ENCODE measurements around the gene ZMIZ1.

DNA sequence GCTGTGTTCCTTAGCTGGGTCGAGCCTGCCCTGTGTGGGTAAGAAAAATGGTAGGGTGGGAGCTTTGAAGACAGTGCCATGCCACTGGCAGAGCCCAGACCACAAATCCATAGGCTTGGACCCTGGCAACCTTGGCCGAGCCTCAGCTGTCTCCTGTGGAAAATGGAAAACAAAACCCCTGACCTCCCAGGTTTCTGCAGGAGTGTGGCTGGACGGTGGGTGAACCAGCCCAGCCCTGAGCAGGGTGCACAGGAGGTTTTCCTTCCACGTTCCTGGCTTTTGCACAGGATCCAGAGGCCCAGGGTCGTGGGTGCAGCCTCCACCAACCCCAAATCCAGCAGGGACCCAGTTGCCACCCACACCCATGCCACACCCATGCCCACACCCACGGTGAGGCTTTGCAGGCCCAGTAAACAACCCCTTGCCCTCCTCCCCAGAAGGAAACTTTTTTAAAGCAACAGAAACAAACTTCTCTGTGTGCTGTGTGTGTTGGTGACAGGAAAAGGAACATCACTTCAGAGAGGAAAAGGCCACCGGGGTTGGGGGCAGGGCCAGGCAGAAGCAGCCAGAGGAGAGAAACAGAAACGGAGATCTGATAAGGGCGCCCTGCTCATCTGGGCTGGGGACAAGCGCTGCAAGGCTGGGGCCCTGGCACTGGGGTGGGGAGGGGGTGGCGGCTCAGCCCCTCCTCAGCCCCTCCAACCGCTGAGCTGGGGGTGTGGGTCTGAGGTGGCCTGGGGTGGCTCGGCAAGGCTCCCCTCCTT is 20.7 kb upstream of the ZMIZ1 start:
- TF ChIP-seq POLR2AphosphoS5 (IDR thresholded peaks at IDR 0.05; ENCODE audit: low read depth) (no peak), EZH2 (IDR thresholded peaks at IDR 0.05; ENCODE audit: low read depth, unreplicated experiment) (no peak), NANOG (IDR thresholded peaks at IDR 0.05; ENCODE audit: borderline replicate concordance) (no peak), EZH2phosphoT487 (IDR thresholded peaks at IDR 0.05; ENCODE audit: unreplicated experiment) (no peak), CREB1 (CRISPR knock-in tag; IDR thresholded peaks at IDR 0.05; ENCODE audit: low read depth) (no peak), JUNB (IDR thresholded peaks at IDR 0.05; ENCODE audit: unreplicated experiment) (no peak), STAT1 (IDR thresholded peaks at IDR 0.05; ENCODE audit: unreplicated experiment) (no peak), ZNF331 (CRISPR knock-in tag; IDR thresholded peaks at IDR 0.05; ENCODE audit: low read depth) (no peak)
- TF ChIP-seq, protein P1, sequence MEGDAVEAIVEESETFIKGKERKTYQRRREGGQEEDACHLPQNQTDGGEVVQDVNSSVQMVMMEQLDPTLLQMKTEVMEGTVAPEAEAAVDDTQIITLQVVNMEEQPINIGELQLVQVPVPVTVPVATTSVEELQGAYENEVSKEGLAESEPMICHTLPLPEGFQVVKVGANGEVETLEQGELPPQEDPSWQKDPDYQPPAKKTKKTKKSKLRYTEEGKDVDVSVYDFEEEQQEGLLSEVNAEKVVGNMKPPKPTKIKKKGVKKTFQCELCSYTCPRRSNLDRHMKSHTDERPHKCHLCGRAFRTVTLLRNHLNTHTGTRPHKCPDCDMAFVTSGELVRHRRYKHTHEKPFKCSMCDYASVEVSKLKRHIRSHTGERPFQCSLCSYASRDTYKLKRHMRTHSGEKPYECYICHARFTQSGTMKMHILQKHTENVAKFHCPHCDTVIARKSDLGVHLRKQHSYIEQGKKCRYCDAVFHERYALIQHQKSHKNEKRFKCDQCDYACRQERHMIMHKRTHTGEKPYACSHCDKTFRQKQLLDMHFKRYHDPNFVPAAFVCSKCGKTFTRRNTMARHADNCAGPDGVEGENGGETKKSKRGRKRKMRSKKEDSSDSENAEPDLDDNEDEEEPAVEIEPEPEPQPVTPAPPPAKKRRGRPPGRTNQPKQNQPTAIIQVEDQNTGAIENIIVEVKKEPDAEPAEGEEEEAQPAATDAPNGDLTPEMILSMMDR (conservative IDR thresholded peaks at IDR 0.05; ENCODE audit: low read depth in 2 of 2), result no peak
- TF ChIP-seq, protein P2, sequence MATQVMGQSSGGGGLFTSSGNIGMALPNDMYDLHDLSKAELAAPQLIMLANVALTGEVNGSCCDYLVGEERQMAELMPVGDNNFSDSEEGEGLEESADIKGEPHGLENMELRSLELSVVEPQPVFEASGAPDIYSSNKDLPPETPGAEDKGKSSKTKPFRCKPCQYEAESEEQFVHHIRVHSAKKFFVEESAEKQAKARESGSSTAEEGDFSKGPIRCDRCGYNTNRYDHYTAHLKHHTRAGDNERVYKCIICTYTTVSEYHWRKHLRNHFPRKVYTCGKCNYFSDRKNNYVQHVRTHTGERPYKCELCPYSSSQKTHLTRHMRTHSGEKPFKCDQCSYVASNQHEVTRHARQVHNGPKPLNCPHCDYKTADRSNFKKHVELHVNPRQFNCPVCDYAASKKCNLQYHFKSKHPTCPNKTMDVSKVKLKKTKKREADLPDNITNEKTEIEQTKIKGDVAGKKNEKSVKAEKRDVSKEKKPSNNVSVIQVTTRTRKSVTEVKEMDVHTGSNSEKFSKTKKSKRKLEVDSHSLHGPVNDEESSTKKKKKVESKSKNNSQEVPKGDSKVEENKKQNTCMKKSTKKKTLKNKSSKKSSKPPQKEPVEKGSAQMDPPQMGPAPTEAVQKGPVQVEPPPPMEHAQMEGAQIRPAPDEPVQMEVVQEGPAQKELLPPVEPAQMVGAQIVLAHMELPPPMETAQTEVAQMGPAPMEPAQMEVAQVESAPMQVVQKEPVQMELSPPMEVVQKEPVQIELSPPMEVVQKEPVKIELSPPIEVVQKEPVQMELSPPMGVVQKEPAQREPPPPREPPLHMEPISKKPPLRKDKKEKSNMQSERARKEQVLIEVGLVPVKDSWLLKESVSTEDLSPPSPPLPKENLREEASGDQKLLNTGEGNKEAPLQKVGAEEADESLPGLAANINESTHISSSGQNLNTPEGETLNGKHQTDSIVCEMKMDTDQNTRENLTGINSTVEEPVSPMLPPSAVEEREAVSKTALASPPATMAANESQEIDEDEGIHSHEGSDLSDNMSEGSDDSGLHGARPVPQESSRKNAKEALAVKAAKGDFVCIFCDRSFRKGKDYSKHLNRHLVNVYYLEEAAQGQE (IDR thresholded peaks at IDR 0.05; ENCODE audit: unreplicated experiment), result no peak
- TF ChIP-seq, protein P3, sequence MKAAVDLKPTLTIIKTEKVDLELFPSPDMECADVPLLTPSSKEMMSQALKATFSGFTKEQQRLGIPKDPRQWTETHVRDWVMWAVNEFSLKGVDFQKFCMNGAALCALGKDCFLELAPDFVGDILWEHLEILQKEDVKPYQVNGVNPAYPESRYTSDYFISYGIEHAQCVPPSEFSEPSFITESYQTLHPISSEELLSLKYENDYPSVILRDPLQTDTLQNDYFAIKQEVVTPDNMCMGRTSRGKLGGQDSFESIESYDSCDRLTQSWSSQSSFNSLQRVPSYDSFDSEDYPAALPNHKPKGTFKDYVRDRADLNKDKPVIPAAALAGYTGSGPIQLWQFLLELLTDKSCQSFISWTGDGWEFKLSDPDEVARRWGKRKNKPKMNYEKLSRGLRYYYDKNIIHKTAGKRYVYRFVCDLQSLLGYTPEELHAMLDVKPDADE (IDR thresholded peaks at IDR 0.05), result no peak
- TF ChIP-seq, protein P4, sequence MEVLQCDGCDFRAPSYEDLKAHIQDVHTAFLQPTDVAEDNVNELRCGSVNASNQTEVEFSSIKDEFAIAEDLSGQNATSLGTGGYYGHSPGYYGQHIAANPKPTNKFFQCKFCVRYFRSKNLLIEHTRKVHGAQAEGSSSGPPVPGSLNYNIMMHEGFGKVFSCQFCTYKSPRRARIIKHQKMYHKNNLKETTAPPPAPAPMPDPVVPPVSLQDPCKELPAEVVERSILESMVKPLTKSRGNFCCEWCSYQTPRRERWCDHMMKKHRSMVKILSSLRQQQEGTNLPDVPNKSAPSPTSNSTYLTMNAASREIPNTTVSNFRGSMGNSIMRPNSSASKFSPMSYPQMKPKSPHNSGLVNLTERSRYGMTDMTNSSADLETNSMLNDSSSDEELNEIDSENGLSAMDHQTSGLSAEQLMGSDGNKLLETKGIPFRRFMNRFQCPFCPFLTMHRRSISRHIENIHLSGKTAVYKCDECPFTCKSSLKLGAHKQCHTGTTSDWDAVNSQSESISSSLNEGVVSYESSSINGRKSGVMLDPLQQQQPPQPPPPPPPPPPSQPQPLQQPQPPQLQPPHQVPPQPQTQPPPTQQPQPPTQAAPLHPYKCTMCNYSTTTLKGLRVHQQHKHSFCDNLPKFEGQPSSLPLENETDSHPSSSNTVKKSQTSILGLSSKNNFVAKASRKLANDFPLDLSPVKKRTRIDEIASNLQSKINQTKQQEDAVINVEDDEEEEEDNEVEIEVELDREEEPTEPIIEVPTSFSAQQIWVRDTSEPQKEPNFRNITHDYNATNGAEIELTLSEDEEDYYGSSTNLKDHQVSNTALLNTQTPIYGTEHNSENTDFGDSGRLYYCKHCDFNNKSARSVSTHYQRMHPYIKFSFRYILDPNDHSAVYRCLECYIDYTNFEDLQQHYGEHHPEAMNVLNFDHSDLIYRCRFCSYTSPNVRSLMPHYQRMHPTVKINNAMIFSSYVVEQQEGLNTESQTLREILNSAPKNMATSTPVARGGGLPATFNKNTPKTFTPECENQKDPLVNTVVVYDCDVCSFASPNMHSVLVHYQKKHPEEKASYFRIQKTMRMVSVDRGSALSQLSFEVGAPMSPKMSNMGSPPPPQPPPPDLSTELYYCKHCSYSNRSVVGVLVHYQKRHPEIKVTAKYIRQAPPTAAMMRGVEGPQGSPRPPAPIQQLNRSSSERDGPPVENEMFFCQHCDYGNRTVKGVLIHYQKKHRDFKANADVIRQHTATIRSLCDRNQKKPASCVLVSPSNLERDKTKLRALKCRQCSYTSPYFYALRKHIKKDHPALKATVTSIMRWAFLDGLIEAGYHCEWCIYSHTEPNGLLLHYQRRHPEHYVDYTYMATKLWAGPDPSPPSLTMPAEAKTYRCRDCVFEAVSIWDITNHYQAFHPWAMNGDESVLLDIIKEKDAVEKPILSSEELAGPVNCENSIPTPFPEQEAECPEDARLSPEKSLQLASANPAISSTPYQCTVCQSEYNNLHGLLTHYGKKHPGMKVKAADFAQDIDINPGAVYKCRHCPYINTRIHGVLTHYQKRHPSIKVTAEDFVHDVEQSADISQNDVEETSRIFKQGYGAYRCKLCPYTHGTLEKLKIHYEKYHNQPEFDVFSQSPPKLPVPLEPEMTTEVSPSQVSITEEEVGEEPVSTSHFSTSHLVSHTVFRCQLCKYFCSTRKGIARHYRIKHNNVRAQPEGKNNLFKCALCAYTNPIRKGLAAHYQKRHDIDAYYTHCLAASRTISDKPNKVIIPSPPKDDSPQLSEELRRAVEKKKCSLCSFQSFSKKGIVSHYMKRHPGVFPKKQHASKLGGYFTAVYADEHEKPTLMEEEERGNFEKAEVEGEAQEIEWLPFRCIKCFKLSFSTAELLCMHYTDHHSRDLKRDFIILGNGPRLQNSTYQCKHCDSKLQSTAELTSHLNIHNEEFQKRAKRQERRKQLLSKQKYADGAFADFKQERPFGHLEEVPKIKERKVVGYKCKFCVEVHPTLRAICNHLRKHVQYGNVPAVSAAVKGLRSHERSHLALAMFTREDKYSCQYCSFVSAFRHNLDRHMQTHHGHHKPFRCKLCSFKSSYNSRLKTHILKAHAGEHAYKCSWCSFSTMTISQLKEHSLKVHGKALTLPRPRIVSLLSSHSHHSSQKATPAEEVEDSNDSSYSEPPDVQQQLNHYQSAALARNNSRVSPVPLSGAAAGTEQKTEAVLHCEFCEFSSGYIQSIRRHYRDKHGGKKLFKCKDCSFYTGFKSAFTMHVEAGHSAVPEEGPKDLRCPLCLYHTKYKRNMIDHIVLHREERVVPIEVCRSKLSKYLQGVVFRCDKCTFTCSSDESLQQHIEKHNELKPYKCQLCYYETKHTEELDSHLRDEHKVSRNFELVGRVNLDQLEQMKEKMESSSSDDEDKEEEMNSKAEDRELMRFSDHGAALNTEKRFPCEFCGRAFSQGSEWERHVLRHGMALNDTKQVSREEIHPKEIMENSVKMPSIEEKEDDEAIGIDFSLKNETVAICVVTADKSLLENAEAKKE (CRISPR knock-in tag; IDR thresholded peaks at IDR 0.05), result no peak

Data from GM23338 (cell line).